ENCODE measurements around the gene PMEPA1.

GRCh38 chr20:57662456-57663240 is 47.2 kb downstream of the PMEPA1 start:
- TF ChIP-seq, protein P1, sequence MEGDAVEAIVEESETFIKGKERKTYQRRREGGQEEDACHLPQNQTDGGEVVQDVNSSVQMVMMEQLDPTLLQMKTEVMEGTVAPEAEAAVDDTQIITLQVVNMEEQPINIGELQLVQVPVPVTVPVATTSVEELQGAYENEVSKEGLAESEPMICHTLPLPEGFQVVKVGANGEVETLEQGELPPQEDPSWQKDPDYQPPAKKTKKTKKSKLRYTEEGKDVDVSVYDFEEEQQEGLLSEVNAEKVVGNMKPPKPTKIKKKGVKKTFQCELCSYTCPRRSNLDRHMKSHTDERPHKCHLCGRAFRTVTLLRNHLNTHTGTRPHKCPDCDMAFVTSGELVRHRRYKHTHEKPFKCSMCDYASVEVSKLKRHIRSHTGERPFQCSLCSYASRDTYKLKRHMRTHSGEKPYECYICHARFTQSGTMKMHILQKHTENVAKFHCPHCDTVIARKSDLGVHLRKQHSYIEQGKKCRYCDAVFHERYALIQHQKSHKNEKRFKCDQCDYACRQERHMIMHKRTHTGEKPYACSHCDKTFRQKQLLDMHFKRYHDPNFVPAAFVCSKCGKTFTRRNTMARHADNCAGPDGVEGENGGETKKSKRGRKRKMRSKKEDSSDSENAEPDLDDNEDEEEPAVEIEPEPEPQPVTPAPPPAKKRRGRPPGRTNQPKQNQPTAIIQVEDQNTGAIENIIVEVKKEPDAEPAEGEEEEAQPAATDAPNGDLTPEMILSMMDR (IDR thresholded peaks at IDR 0.05) = no peak
- no peak for TF ChIP-seq POLR2A (IDR thresholded peaks at IDR 0.05)
- no peak for TF ChIP-seq EP300 (IDR thresholded peaks at IDR 0.05)
- no peak for TF ChIP-seq POLR2AphosphoS5 (IDR thresholded peaks at IDR 0.05)
